ENCODE data around the gene FYB2. TPM values are rescaled to one million over a fixed set of nuclear protein-coding genes. Genes with fewer than 3 reads are reported as not detected.

FYB2 gene
- total RNA-seq, 1 experiment from 2014 or later: 0.47 TPM

GRCh38 chr1:56745231-56745630 is 74.0 kb downstream of the FYB2 start:
- no peak for TF ChIP-seq CTCF (conservative IDR thresholded peaks at IDR 0.05; ENCODE audit: low read depth, low read length)
- no peak for TF ChIP-seq EZH2 (IDR thresholded peaks at IDR 0.05; ENCODE audit: borderline replicate concordance, low read depth, low read length, poor library complexity, severe bottlenecking)
- Histone ChIP-seq H3K27ac (ENCODE audit: low read depth, low read length, poor library complexity, severe bottlenecking) (no peak overlapping the region), H3K4me3 (ENCODE audit: low read depth, low read length, poor library complexity, severe bottlenecking) (no peak overlapping the region), H3K4me1 (ENCODE audit: insufficient read depth, low read length, poor library complexity, severe bottlenecking) (no peaks in the 10 kb centered on the region), H3K9me3 (ENCODE audit: low read depth, low read length, poor library complexity, severe bottlenecking) (no peaks in the 10 kb centered on the region), H3K27me3 (replicated peaks; ENCODE audit: insufficient read depth, low read depth, low read length, poor library complexity) (peaks cover 36% of the 10 kb centered on the region), H3K36me3 (ENCODE audit: insufficient read depth, low read length, poor library complexity, severe bottlenecking) (no peaks in the 10 kb centered on the region)
- no peak for DNase-seq (ENCODE audit: low spot score)
- CTCF ChIA-PET: no interaction called here
- intact Hi-C loops (cut with micrococcal nuclease; ENCODE audit: unreplicated experiment): no loop called here
- BruUV-seq (replicated peaks): no TSS peak
- POLR2A ChIA-PET (ENCODE audit: low non-redundant PET): no interaction called here

GRCh38 chr1:56728964-56729363 is 90.2 kb downstream of the FYB2 start:
- CTCF ChIA-PET: no interaction called here
- no peak for TF ChIP-seq EZH2 (IDR thresholded peaks at IDR 0.05; ENCODE audit: borderline replicate concordance, low read depth, low read length, poor library complexity, severe bottlenecking)
- TF ChIP-seq CTCF (conservative IDR thresholded peaks at IDR 0.05; ENCODE audit: low read depth, low read length): no peak

GRCh38 chr1:56726706-56727105 is 92.5 kb downstream of the FYB2 start:
- Histone ChIP-seq H3K9me3 (ENCODE audit: low read depth, low read length, poor library complexity, severe bottlenecking) (no peaks in the 10 kb centered on the region), H3K27me3 (replicated peaks; ENCODE audit: insufficient read depth, low read depth, low read length, poor library complexity) (peaks cover 40% of the 10 kb centered on the region), H3K4me3 (ENCODE audit: low read depth, low read length, poor library complexity, severe bottlenecking) (no peak overlapping the region), H3K27ac (ENCODE audit: low read depth, low read length, poor library complexity, severe bottlenecking) (no peak overlapping the region), H3K36me3 (ENCODE audit: insufficient read depth, low read length, poor library complexity, severe bottlenecking) (no peaks in the 10 kb centered on the region), H3K4me1 (ENCODE audit: insufficient read depth, low read length, poor library complexity, severe bottlenecking) (no peaks in the 10 kb centered on the region)
- POLR2A ChIA-PET (ENCODE audit: low non-redundant PET): no interaction called here
- TF ChIP-seq CTCF (conservative IDR thresholded peaks at IDR 0.05; ENCODE audit: low read depth, low read length): no peak
- TF ChIP-seq EZH2 (IDR thresholded peaks at IDR 0.05; ENCODE audit: borderline replicate concordance, low read depth, low read length, poor library complexity, severe bottlenecking): no peak
- BruUV-seq (replicated peaks): no TSS peak
- DNase-seq (ENCODE audit: low spot score): no peak
- intact Hi-C loops (cut with micrococcal nuclease; ENCODE audit: unreplicated experiment): no loop called here
- CTCF ChIA-PET: no interaction called here

More at GRCh38 chr1:56728964-56729363, 90.2 kb downstream of the FYB2 start:
- intact Hi-C loops (cut with micrococcal nuclease; ENCODE audit: unreplicated experiment): no loop called here
- DNase-seq (ENCODE audit: low spot score): no peak
- Histone ChIP-seq H3K4me1 (ENCODE audit: insufficient read depth, low read length, poor library complexity, severe bottlenecking) (no peaks in the 10 kb centered on the region), H3K9me3 (ENCODE audit: low read depth, low read length, poor library complexity, severe bottlenecking) (no peaks in the 10 kb centered on the region), H3K36me3 (ENCODE audit: insufficient read depth, low read length, poor library complexity, severe bottlenecking) (no peaks in the 10 kb centered on the region), H3K27me3 (replicated peaks; ENCODE audit: insufficient read depth, low read depth, low read length, poor library complexity) (peaks cover 39% of the 10 kb centered on the region), H3K4me3 (ENCODE audit: low read depth, low read length, poor library complexity, severe bottlenecking) (no peak overlapping the region), H3K27ac (ENCODE audit: low read depth, low read length, poor library complexity, severe bottlenecking) (no peak overlapping the region)
- POLR2A ChIA-PET (ENCODE audit: low non-redundant PET): no interaction called here
- BruUV-seq (replicated peaks): no TSS peak
